Spinal cord (tissue), 10 donors: Measurements from ENCODE around the gene SH3RF2. TPM values are rescaled to one million over a fixed set of nuclear protein-coding genes. Genes with fewer than 3 reads are reported as not detected.

ENCODE experiments used
- DNase-seq, 6 donors: peaks; one replicate each; pipeline versions ENCODE4 v3.0.0 to v3.0.0-alpha.2; 2013 to 2015; ENCODE audit warnings: low spot score in 6 of 6, low read depth in 4 of 6
- H3K27ac ChIP-seq: one replicate; pipeline ENCODE4 v1.5.1; 2013; ENCODE audit warnings: low read depth, low read length, control low read depth
- H3K27me3 ChIP-seq: one replicate; pipeline ENCODE4 v1.6.1; 2013; ENCODE audit warnings: low read length; ENCODE audit not compliant: control insufficient read depth, insufficient read depth
- H3K36me3 ChIP-seq: one replicate; pipeline ENCODE4 v1.6.1; 2013; ENCODE audit warnings: low read length; ENCODE audit not compliant: control insufficient read depth, insufficient read depth
- H3K4me1 ChIP-seq: one replicate; pipeline ENCODE4 v1.6.1; 2013; ENCODE audit warnings: low read length; ENCODE audit not compliant: control insufficient read depth, insufficient read depth
- H3K4me3 ChIP-seq: one replicate; pipeline ENCODE4 v1.5.1; 2013; ENCODE audit warnings: low read depth, low read length, control low read depth
- H3K9me3 ChIP-seq: one replicate; pipeline ENCODE4 v1.6.1; 2013; ENCODE audit warnings: low read length; ENCODE audit not compliant: control insufficient read depth, insufficient read depth
- WGBS: methylation state at CpG from one replicate; pipeline ENCODE4 v1.1.5; 2013; ENCODE audit warnings: missing lambda C conversion rate; ENCODE audit not compliant: insufficient coverage; 5-methylcytosine and 5-hydroxymethylcytosine counted together
- polyA plus RNA-seq, 2 donors: library from polyadenylated mRNA; unstranded; fragments of 120-200 nt; gene quantifications; one replicate each; pipeline ENCODE4 v1.2.1, GENCODE V29; 2013; ENCODE audit not compliant: insufficient read length in 2 of 2
- total RNA-seq, 2 donors: library from RNA; depleted of rRNA in 1 of 2; stranded (reverse); fragments of 120-200 nt in 1 of 2; fragments of >200 nt in 1 of 2; gene quantifications; one replicate each; pipeline versions ENCODE4 v1.2.3 to v1.2.4, GENCODE V29; 2013 to 2014
- donor health status: healthy.

The SH3RF2 gene
- total and polyA plus RNA-seq, 4 donors, result 0.25 to 0.94 (median 0.34) TPM

GRCh38 chr5:146078566-146078965, 142.2 kb downstream of the SH3RF2 start:
- DNase-seq, result no peak
- H3K27me3 ChIP-seq, result no peaks in the 10 kb centered on the region
- WGBS, result 71% methylated on average over 1 of the region's 2 CpGs
- no peaks in the 10 kb centered on the region for H3K9me3 ChIP-seq
- no peak overlapping the region for H3K27ac ChIP-seq
- no peaks in the 10 kb centered on the region for H3K36me3 ChIP-seq
- H3K4me1 ChIP-seq, result no peaks in the 10 kb centered on the region
- H3K4me3 ChIP-seq, result no peak overlapping the region

GRCh38 chr5:146079695-146080373, 143.5 kb downstream of the SH3RF2 start:
- no peaks in the 10 kb centered on the region for H3K27me3 ChIP-seq
- DNase-seq, result no peak
- whole genome bisulfite sequencing, result 69% methylated on average over 2 of the region's 7 CpGs
- H3K9me3 ChIP-seq, result no peaks in the 10 kb centered on the region
- no peaks in the 10 kb centered on the region for H3K36me3 ChIP-seq
- no peak overlapping the region for H3K4me3 ChIP-seq
- H3K4me1 ChIP-seq, result no peaks in the 10 kb centered on the region
- H3K27ac ChIP-seq, result no peak overlapping the region

GRCh38 chr5:146081556-146081955, 145.2 kb downstream of the SH3RF2 start:
- Histone ChIP-seq H3K27me3 (no peaks in the 10 kb centered on the region), H3K27ac (no peak overlapping the region), H3K9me3 (no peaks in the 10 kb centered on the region), H3K36me3 (no peaks in the 10 kb centered on the region), H3K4me3 (no peak overlapping the region), H3K4me1 (no peaks in the 10 kb centered on the region)
- WGBS, result 71% methylated on average over 4 of the region's 6 CpGs
- DNase-seq, result peak in 2 of 6 donors; percentile 49 to 66

GRCh38 chr5:146082798-146083197, 146.4 kb downstream of the SH3RF2 start:
- no peaks in the 10 kb centered on the region for H3K27me3 ChIP-seq
- no peak overlapping the region for H3K4me3 ChIP-seq
- H3K4me1 ChIP-seq, result no peaks in the 10 kb centered on the region
- H3K36me3 ChIP-seq, result no peaks in the 10 kb centered on the region
- DNase-seq, result no peak
- H3K9me3 ChIP-seq, result no peaks in the 10 kb centered on the region
- no peak overlapping the region for H3K27ac ChIP-seq
- no CpG with 5 or more reads among the region's 3 CpGs for WGBS

GRCh38 chr5:146084376-146084775, 148.0 kb downstream of the SH3RF2 start:
- DNase-seq, result no peak
- no peaks in the 10 kb centered on the region for H3K9me3 ChIP-seq
- WGBS, result 90% methylated on average over 3 of the region's 4 CpGs
- no peaks in the 10 kb centered on the region for H3K4me1 ChIP-seq
- no peaks in the 10 kb centered on the region for H3K27me3 ChIP-seq
- H3K27ac ChIP-seq, result no peak overlapping the region
- no peak overlapping the region for H3K4me3 ChIP-seq
- H3K36me3 ChIP-seq, result no peaks in the 10 kb centered on the region

- Histone ChIP-seq H3K36me3 (no peaks in the 10 kb centered on the region), H3K27me3 (no peaks in the 10 kb centered on the region), H3K9me3 (no peaks in the 10 kb centered on the region), H3K27ac (no peak overlapping the region), H3K4me1 (no peaks in the 10 kb centered on the region), H3K4me3 (no peak overlapping the region)
- no CpG with 5 or more reads among the region's 3 CpGs for WGBS
- DNase-seq, result no peak
Measured at GRCh38 chr5:146088098-146088497, 151.7 kb downstream of the SH3RF2 start.

- no peaks in the 10 kb centered on the region for H3K9me3 ChIP-seq
- H3K36me3 ChIP-seq, result no peaks in the 10 kb centered on the region
- DNase-seq, result no peak
- H3K4me3 ChIP-seq, result no peak overlapping the region
- no peak overlapping the region for H3K27ac ChIP-seq
- H3K27me3 ChIP-seq, result no peaks in the 10 kb centered on the region
- no peaks in the 10 kb centered on the region for H3K4me1 ChIP-seq
Measured at GRCh38 chr5:146089287-146089686, 152.9 kb downstream of the SH3RF2 start.

- no peak for DNase-seq
- WGBS, result no CpG with 5 or more reads among the region's 3 CpGs
- no peak overlapping the region for H3K27ac ChIP-seq
Measured at GRCh38 chr5:146091881-146092280, 155.5 kb downstream of the SH3RF2 start.

GRCh38 chr5:146098047-146098446, 161.7 kb downstream of the SH3RF2 start:
- H3K4me3 ChIP-seq, result no peak overlapping the region
- H3K36me3 ChIP-seq, result no peaks in the 10 kb centered on the region
- H3K27ac ChIP-seq, result no peak overlapping the region
- no peaks in the 10 kb centered on the region for H3K27me3 ChIP-seq
- no peak for DNase-seq
- no peaks in the 10 kb centered on the region for H3K9me3 ChIP-seq
- H3K4me1 ChIP-seq, result no peaks in the 10 kb centered on the region
- WGBS, result 59% methylated on average over 2 of the region's 6 CpGs

More at GRCh38 chr5:146091881-146092280, 155.5 kb downstream of the SH3RF2 start:
- H3K27me3 ChIP-seq, result no peaks in the 10 kb centered on the region
- no peaks in the 10 kb centered on the region for H3K36me3 ChIP-seq
- no peak overlapping the region for H3K4me3 ChIP-seq
- no peaks in the 10 kb centered on the region for H3K4me1 ChIP-seq
- no peaks in the 10 kb centered on the region for H3K9me3 ChIP-seq

- Histone ChIP-seq H3K27ac (no peak overlapping the region), H3K4me1 (no peaks in the 10 kb centered on the region), H3K27me3 (no peaks in the 10 kb centered on the region), H3K4me3 (no peak overlapping the region), H3K36me3 (no peaks in the 10 kb centered on the region), H3K9me3 (no peaks in the 10 kb centered on the region)
- WGBS, result no CpG with 5 or more reads among the region's 2 CpGs
- no peak for DNase-seq
Measured at GRCh38 chr5:146101646-146102045, 165.3 kb downstream of the SH3RF2 start.
